ENCODE data around the gene BAHCC1. TPM values are rescaled to one million over a fixed set of nuclear protein-coding genes. Genes with fewer than 3 reads are reported as not detected.

Gene BAHCC1
- total RNA-seq, 1 experiment from 2014 or later: 29.8 TPM

DNA sequence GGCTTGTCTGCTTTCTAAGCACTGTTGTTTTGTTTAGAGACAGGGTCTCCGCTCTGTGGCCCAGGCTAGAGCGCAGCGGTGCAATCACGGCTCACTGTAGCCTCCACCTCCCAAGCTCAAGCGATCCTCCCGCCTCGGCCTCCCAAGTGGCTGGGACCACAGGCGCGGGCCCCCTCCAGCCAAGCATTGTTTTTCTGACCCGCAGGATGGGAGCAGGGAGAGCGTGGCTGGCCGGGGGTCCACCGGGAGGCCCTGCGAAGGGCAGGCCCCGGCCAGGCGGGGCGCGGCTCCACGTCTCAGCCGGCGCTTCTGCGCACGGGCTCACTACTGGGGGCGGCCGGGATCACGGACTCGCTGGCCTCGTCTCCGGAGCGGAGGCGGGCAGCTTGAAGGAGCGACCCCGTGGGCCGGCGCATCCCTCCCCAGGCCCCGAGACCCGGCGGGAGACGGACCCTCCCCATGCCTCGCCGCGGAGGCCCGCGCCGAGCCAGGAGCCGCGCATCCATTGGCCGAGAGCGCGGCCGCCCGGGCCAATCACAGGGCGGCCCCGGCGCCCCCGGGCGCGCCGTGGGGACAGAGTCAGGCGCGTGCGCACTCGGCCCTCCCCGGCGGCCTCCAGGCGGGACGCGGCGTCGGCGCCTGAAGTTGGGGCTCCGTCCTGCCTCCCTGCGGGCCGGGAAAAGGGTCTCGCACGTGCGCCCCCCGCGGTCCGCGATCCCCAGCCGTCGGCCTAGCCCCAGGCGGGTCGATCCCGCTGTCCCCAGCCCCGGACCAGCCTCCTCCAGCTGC, 92.4 kb downstream of the BAHCC1 start (continued):
- TF ChIP-seq, protein P1, sequence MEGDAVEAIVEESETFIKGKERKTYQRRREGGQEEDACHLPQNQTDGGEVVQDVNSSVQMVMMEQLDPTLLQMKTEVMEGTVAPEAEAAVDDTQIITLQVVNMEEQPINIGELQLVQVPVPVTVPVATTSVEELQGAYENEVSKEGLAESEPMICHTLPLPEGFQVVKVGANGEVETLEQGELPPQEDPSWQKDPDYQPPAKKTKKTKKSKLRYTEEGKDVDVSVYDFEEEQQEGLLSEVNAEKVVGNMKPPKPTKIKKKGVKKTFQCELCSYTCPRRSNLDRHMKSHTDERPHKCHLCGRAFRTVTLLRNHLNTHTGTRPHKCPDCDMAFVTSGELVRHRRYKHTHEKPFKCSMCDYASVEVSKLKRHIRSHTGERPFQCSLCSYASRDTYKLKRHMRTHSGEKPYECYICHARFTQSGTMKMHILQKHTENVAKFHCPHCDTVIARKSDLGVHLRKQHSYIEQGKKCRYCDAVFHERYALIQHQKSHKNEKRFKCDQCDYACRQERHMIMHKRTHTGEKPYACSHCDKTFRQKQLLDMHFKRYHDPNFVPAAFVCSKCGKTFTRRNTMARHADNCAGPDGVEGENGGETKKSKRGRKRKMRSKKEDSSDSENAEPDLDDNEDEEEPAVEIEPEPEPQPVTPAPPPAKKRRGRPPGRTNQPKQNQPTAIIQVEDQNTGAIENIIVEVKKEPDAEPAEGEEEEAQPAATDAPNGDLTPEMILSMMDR (IDR thresholded peaks at IDR 0.05): no peak
- TF ChIP-seq FOXJ3 (CRISPR knock-in tag; IDR thresholded peaks at IDR 0.05; ENCODE audit: borderline replicate concordance): no peak
- peak; percentile 66; the same call in 1 of the 2 replicates for TF ChIP-seq NFE2L1 (CRISPR knock-in tag; IDR thresholded peaks at IDR 0.05)
- TF ChIP-seq CBFB (CRISPR knock-in tag; IDR thresholded peaks at IDR 0.05; ENCODE audit: low read depth): no peak
- TF ChIP-seq, protein P2, sequence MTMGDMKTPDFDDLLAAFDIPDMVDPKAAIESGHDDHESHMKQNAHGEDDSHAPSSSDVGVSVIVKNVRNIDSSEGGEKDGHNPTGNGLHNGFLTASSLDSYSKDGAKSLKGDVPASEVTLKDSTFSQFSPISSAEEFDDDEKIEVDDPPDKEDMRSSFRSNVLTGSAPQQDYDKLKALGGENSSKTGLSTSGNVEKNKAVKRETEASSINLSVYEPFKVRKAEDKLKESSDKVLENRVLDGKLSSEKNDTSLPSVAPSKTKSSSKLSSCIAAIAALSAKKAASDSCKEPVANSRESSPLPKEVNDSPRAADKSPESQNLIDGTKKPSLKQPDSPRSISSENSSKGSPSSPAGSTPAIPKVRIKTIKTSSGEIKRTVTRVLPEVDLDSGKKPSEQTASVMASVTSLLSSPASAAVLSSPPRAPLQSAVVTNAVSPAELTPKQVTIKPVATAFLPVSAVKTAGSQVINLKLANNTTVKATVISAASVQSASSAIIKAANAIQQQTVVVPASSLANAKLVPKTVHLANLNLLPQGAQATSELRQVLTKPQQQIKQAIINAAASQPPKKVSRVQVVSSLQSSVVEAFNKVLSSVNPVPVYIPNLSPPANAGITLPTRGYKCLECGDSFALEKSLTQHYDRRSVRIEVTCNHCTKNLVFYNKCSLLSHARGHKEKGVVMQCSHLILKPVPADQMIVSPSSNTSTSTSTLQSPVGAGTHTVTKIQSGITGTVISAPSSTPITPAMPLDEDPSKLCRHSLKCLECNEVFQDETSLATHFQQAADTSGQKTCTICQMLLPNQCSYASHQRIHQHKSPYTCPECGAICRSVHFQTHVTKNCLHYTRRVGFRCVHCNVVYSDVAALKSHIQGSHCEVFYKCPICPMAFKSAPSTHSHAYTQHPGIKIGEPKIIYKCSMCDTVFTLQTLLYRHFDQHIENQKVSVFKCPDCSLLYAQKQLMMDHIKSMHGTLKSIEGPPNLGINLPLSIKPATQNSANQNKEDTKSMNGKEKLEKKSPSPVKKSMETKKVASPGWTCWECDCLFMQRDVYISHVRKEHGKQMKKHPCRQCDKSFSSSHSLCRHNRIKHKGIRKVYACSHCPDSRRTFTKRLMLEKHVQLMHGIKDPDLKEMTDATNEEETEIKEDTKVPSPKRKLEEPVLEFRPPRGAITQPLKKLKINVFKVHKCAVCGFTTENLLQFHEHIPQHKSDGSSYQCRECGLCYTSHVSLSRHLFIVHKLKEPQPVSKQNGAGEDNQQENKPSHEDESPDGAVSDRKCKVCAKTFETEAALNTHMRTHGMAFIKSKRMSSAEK (CRISPR knock-in tag; IDR thresholded peaks at IDR 0.05; ENCODE audit: borderline replicate concordance): no peak
- TF ChIP-seq MYBL2 (CRISPR knock-in tag; IDR thresholded peaks at IDR 0.05): 0 out of 2 replicates have a peak, but pooled peaks have one; percentile 59
- no peak; the same call in 1 of the 2 replicates for TF ChIP-seq CREB1 (CRISPR knock-in tag; IDR thresholded peaks at IDR 0.05)

DNA sequence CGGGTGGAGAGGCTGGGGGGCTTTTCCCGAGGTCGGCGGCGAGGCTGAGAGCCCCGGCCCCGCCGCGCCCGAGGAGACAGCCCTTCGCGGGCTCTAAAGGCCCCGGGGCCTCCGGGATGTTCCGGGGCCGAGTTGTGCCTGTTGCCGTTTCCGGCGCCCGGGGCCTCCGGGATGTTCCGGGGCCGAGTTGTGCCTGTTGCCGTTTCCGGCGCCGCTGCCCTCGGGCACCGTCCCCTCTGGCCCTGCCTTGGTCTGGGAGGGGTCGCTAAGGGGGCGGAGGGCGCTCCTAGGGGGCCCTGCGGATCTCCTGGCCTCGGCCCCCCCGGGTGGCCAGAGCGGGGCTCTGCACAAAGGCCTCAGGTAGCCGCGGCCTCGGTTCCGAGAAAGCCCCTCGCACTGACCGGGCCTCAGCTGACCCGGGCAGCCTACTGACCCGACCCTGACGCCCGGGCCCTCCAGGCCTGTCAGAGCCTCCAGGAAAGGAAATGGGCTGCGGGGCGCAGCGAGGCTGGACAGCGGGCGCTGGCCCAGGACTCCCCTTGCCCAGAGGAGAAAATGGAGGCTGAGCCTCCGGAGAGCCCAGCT, 93.1 kb downstream of the BAHCC1 start:
- no peaks in the 10 kb centered on the region for H3K36me3 Mint-ChIP-seq
- POLR2A ChIA-PET: interaction anchor here (0.8 to 1.8 kb wide), 2 partner anchors 24 to 94 kb away, joined by 4 to 11 read pairs; partner anchors contain the start of gene ACTG1
- TF ChIP-seq, protein P3, sequence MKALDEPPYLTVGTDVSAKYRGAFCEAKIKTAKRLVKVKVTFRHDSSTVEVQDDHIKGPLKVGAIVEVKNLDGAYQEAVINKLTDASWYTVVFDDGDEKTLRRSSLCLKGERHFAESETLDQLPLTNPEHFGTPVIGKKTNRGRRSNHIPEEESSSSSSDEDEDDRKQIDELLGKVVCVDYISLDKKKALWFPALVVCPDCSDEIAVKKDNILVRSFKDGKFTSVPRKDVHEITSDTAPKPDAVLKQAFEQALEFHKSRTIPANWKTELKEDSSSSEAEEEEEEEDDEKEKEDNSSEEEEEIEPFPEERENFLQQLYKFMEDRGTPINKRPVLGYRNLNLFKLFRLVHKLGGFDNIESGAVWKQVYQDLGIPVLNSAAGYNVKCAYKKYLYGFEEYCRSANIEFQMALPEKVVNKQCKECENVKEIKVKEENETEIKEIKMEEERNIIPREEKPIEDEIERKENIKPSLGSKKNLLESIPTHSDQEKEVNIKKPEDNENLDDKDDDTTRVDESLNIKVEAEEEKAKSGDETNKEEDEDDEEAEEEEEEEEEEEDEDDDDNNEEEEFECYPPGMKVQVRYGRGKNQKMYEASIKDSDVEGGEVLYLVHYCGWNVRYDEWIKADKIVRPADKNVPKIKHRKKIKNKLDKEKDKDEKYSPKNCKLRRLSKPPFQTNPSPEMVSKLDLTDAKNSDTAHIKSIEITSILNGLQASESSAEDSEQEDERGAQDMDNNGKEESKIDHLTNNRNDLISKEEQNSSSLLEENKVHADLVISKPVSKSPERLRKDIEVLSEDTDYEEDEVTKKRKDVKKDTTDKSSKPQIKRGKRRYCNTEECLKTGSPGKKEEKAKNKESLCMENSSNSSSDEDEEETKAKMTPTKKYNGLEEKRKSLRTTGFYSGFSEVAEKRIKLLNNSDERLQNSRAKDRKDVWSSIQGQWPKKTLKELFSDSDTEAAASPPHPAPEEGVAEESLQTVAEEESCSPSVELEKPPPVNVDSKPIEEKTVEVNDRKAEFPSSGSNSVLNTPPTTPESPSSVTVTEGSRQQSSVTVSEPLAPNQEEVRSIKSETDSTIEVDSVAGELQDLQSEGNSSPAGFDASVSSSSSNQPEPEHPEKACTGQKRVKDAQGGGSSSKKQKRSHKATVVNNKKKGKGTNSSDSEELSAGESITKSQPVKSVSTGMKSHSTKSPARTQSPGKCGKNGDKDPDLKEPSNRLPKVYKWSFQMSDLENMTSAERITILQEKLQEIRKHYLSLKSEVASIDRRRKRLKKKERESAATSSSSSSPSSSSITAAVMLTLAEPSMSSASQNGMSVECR (CRISPR knock-in tag; IDR thresholded peaks at IDR 0.05; ENCODE audit: borderline replicate concordance): 0 out of 2 replicates have a peak, but pooled peaks have one; percentile 21
- no peak for TF ChIP-seq ZNF121 (CRISPR knock-in tag; IDR thresholded peaks at IDR 0.05)
- CTCF ChIA-PET: interaction anchor here (1.0 to 1.8 kb wide), 3 partner anchors 35 to 93 kb away, joined by 3 to 10 read pairs (median 6); partner anchors contain the start of gene BAHCC1
- H3K4me1 Mint-ChIP-seq: peaks cover 33% of the 10 kb centered on the region
- H3K9me3 Mint-ChIP-seq: no peaks in the 10 kb centered on the region
- DNase-seq (ENCODE audit: low spot score) (no peak), ATAC-seq (no peak)
- H3K27ac Mint-ChIP-seq: no peak overlapping the region
- peaks cover 54% of the 10 kb centered on the region for H3K27me3 Mint-ChIP-seq (ENCODE audit: low read depth)
- no peak overlapping the region for H3K4me3 Mint-ChIP-seq
